ENCODE data around the gene OR2AP1. TPM values are rescaled to one million over a fixed set of nuclear protein-coding genes. Genes with fewer than 3 reads are reported as not detected.

The OR2AP1 gene
- total and polyA plus RNA-seq, 2 donors (not counting 1 experiment from before 2014, with no cell fraction given): 0.17 TPM; not detected in 1

GRCh38 chr12:55624056-55624455 is 51.8 kb downstream of the OR2AP1 start:
- ChIA-PET CTCF (interaction anchor here (1.5 kb wide), 1 partner anchor 32 kb away, joined by 3 read pairs; no protein-coding TSS in a partner anchor), POLR2A (no interaction called here)
- Histone ChIP-seq H3K9ac (ENCODE audit: low read length) (no peak overlapping the region), H3K9me3 (ENCODE audit: control extremely low read depth in 1 of 3, control insufficient read depth in 2 of 3, insufficient read depth in 1 of 3, low read length in 2 of 3) (no peaks in the 10 kb centered on the region), H3K4me2 (replicated peaks; ENCODE audit: low read depth, low read length, poor library complexity, severe bottlenecking) (no peak overlapping the region), H3K27ac (ENCODE audit: low read length in 2 of 2) (no peak overlapping the region), H3K4me1 (ENCODE audit: control insufficient read depth in 2 of 2, insufficient read depth in 2 of 2, low read length in 2 of 2) (peaks cover 0 to 3% of the 10 kb centered on the region in 2 donors), H3K79me2 (ENCODE audit: control insufficient read depth, insufficient read depth, low read length) (no peaks in the 10 kb centered on the region), H3K27me3 (replicated peaks in 1 of 4; ENCODE audit: control extremely low read depth in 1 of 4, control insufficient read depth in 3 of 4, insufficient read depth in 4 of 4, low read length in 3 of 4) (peaks cover 0 to 3% (median 1%) of the 10 kb centered on the region in 4 experiments), H3K4me3 (ENCODE audit: control extremely low read depth in 1 of 5, extremely low read depth in 1 of 5, insufficient read depth in 1 of 5, low read depth in 2 of 5, low read length in 4 of 5) (no peak overlapping the region), H4K20me1 (ENCODE audit: control insufficient read depth, insufficient read depth, low read length, poor library complexity, severe bottlenecking) (no peaks in the 10 kb centered on the region), H2AFZ (ENCODE audit: insufficient read depth, low read depth, low read length, poor library complexity, severe bottlenecking) (no peak overlapping the region), H3K36me3 (replicated peaks in 1 of 2; ENCODE audit: control extremely low read depth in 1 of 2, control insufficient read depth in 1 of 2, extremely low read depth in 1 of 2, insufficient read depth in 2 of 2, low read length in 1 of 2) (no peaks in the 10 kb centered on the region)
- no peak overlapping the region for H3K27ac Mint-ChIP-seq
- no peak for TF ChIP-seq EZH2 (IDR thresholded peaks at IDR 0.05; ENCODE audit: borderline replicate concordance, insufficient read depth, low read depth, low read length, poor library complexity, severe bottlenecking)
- H3K4me3 Mint-ChIP-seq: no peak overlapping the region
- ATAC-seq (ENCODE audit: low read depth) (no peak), DNase-seq (no peak)
- intact Hi-C loops (cut with micrococcal nuclease): no loop called here
- no peaks in the 10 kb centered on the region for H3K9me3 Mint-ChIP-seq (ENCODE audit: insufficient read depth)
- no peaks in the 10 kb centered on the region for H3K4me1 Mint-ChIP-seq
- H3K27me3 Mint-ChIP-seq: peaks cover 15% of the 10 kb centered on the region

Other genes with a start within 250 kb of the OR2AP1 start
- gene OR6C3, start 241.7 kb upstream of the OR2AP1 start, total RNA-seq: not detected in 2 replicates
- gene OR6C3, start 241.7 kb upstream of the OR2AP1 start, polyA plus RNA-seq: not detected in 2 replicates
- not detected in 2 replicates for gene OR6C75, start 209.5 kb upstream of the OR2AP1 start, total RNA-seq
- gene OR6C75, start 209.5 kb upstream of the OR2AP1 start, polyA plus RNA-seq: not detected in 2 replicates
- not detected in 2 replicates for gene OR6C65, start 171.9 kb upstream of the OR2AP1 start, total RNA-seq
- gene OR6C65, start 171.9 kb upstream of the OR2AP1 start, polyA plus RNA-seq: not detected in 2 replicates
- not detected in 2 replicates for gene OR6C76, start 146.2 kb upstream of the OR2AP1 start, total RNA-seq
- gene OR6C76, start 146.2 kb upstream of the OR2AP1 start, polyA plus RNA-seq: not detected in 2 replicates
- not detected in 2 replicates for gene OR6C2, start 128.4 kb upstream of the OR2AP1 start, total RNA-seq
- gene OR6C2, start 128.4 kb upstream of the OR2AP1 start, polyA plus RNA-seq: not detected in 2 replicates
- gene OR6C70, start 102.3 kb upstream of the OR2AP1 start, total RNA-seq: not detected in 2 replicates
- gene OR6C70, start 102.3 kb upstream of the OR2AP1 start, polyA plus RNA-seq: not detected in 2 replicates
- not detected in 2 replicates for gene OR6C68, start 80.1 kb upstream of the OR2AP1 start, total RNA-seq
- gene OR6C68, start 80.1 kb upstream of the OR2AP1 start, polyA plus RNA-seq: not detected in 2 replicates
- not detected in 2 replicates for gene OR6C4, start 22.9 kb upstream of the OR2AP1 start, total RNA-seq
- not detected in 2 replicates for gene OR6C4, start 22.9 kb upstream of the OR2AP1 start, polyA plus RNA-seq
- gene OR10P1, start 64.4 kb downstream of the OR2AP1 start, total RNA-seq: not detected in 2 replicates
- not detected in 2 replicates for gene OR10P1, start 64.4 kb downstream of the OR2AP1 start, polyA plus RNA-seq
- 2.4 and 2.7 TPM in 2 replicates for gene ITGA7, start 135.4 kb downstream of the OR2AP1 start, total RNA-seq
- 3.3 and 5.2 TPM in 2 replicates for gene ITGA7, start 135.4 kb downstream of the OR2AP1 start, polyA plus RNA-seq
- gene BLOC1S1, start 143.6 kb downstream of the OR2AP1 start, total RNA-seq: 67.1 and 71.1 TPM in 2 replicates
- gene BLOC1S1, start 143.6 kb downstream of the OR2AP1 start, polyA plus RNA-seq: 176 and 229 TPM in 2 replicates
- gene RDH5, start 147.9 kb downstream of the OR2AP1 start, total RNA-seq: 37.8 and 38.1 TPM in 2 replicates
- 32.6 and 34.0 TPM in 2 replicates for gene RDH5, start 147.9 kb downstream of the OR2AP1 start, polyA plus RNA-seq
- 104 TPM in 2 replicates for gene CD63, start 156.5 kb downstream of the OR2AP1 start, total RNA-seq
- gene CD63, start 156.5 kb downstream of the OR2AP1 start, polyA plus RNA-seq: 43.0 and 52.0 TPM in 2 replicates
- 11.3 and 12.2 TPM in 2 replicates for gene GDF11, start 170.7 kb downstream of the OR2AP1 start, total RNA-seq
- gene GDF11, start 170.7 kb downstream of the OR2AP1 start, polyA plus RNA-seq: 4.4 and 4.5 TPM in 2 replicates
- gene SARNP, start 245.3 kb downstream of the OR2AP1 start, total RNA-seq: 42.8 and 46.4 TPM in 2 replicates
- 22.6 and 33.3 TPM in 2 replicates for gene SARNP, start 245.3 kb downstream of the OR2AP1 start, polyA plus RNA-seq
- 41.9 and 43.1 TPM in 2 replicates for gene ORMDL2, start 245.6 kb downstream of the OR2AP1 start, total RNA-seq
- gene ORMDL2, start 245.6 kb downstream of the OR2AP1 start, polyA plus RNA-seq: 13.3 and 22.7 TPM in 2 replicates